H9 (cell line): Measurements from ENCODE around the gene CEP120. TPM values are rescaled to one million over a fixed set of nuclear protein-coding genes. Genes with fewer than 3 reads are reported as not detected.

Experiments used
- DNase-seq: peaks from one replicate; pipeline ENCODE4 v3.0.0-alpha.2; 2017
- H2AFZ ChIP-seq: one replicate; pipeline ENCODE4 v1.6.1; 2013; ENCODE audit warnings: mild to moderate bottlenecking, low read length, control low read depth, moderate library complexity
- H2AK5ac ChIP-seq: 2 replicates; pipeline ENCODE4 v1.6.1; 2013; ENCODE audit warnings: low read length, control low read depth, mixed read lengths; ENCODE audit not compliant: insufficient read length
- H2BK120ac ChIP-seq: one replicate; pipeline ENCODE4 v1.6.1; 2013; ENCODE audit warnings: low read depth, mild to moderate bottlenecking, low read length, control low read depth, inconsistent platforms; ENCODE audit not compliant: poor library complexity, severe bottlenecking
- H2BK12ac ChIP-seq: 2 replicates; pipeline ENCODE4 v1.6.1; 2013; ENCODE audit warnings: low read length, control low read depth, mixed read lengths, low read depth; ENCODE audit not compliant: insufficient read length
- H2BK15ac ChIP-seq: 2 replicates; pipeline ENCODE4 v1.6.1; 2013; ENCODE audit warnings: low read depth, low read length, control low read depth
- H2BK20ac ChIP-seq: one replicate; pipeline ENCODE4 v1.6.1; 2013; ENCODE audit warnings: low read depth, mild to moderate bottlenecking, low read length, control low read depth, inconsistent platforms; ENCODE audit not compliant: poor library complexity, severe bottlenecking
- H2BK5ac ChIP-seq: 2 replicates; pipeline ENCODE4 v1.6.1; 2013; ENCODE audit warnings: low read length, control low read depth, mixed read lengths; ENCODE audit not compliant: insufficient read length
- H3K14ac ChIP-seq: 2 replicates; pipeline ENCODE4 v1.6.1; 2013; ENCODE audit warnings: low read length, control low read depth; ENCODE audit not compliant: insufficient read depth
- H3K18ac ChIP-seq: 2 replicates; pipeline ENCODE4 v1.6.1; 2013; ENCODE audit warnings: low read depth, mild to moderate bottlenecking, mixed read lengths, low read length, control low read depth; ENCODE audit not compliant: insufficient read length
- H3K23ac ChIP-seq: 2 replicates; pipeline ENCODE4 v1.6.1; 2013; ENCODE audit warnings: low read length, control low read depth, mixed read lengths, low read depth; ENCODE audit not compliant: insufficient read length
- H3K23me2 ChIP-seq: 2 replicates; pipeline ENCODE4 v1.6.1; 2013; ENCODE audit warnings: low read depth, mild to moderate bottlenecking, mixed read lengths, low read length, control low read depth; ENCODE audit not compliant: insufficient read length, poor library complexity, severe bottlenecking
- H3K27ac ChIP-seq: 2 replicates; pipeline ENCODE4 v1.5.1; 2013; ENCODE audit warnings: low read length, control low read depth, mixed read lengths, low read depth; ENCODE audit not compliant: insufficient read length
- H3K27me3 ChIP-seq: 2 replicates; pipeline ENCODE4 v1.6.1; 2013; ENCODE audit warnings: low read length, control low read depth, inconsistent platforms; ENCODE audit not compliant: insufficient read depth
- H3K4ac ChIP-seq: 2 replicates; pipeline ENCODE4 v1.6.1; 2013; ENCODE audit warnings: low read depth, mild to moderate bottlenecking, control low read depth, inconsistent platforms, low read length, moderate library complexity
- H3K4me1 ChIP-seq: 2 replicates; pipeline ENCODE4 v1.6.1; 2013; ENCODE audit warnings: low read length, control low read depth, inconsistent platforms; ENCODE audit not compliant: insufficient read depth
- H3K4me2 ChIP-seq: 2 replicates; pipeline ENCODE4 v1.6.1; 2013; ENCODE audit warnings: low read length, control low read depth, mixed read lengths; ENCODE audit not compliant: insufficient read length, insufficient read depth
- H3K56ac ChIP-seq: 2 replicates; pipeline ENCODE4 v1.6.1; 2013; ENCODE audit warnings: low read depth, mild to moderate bottlenecking, mixed read lengths, low read length, control low read depth; ENCODE audit not compliant: insufficient read length
- H3K79me1 ChIP-seq: 2 replicates; pipeline ENCODE4 v1.6.1; 2013; ENCODE audit warnings: low read depth, mild to moderate bottlenecking, moderate library complexity, low read length, control low read depth, inconsistent platforms; ENCODE audit not compliant: insufficient read depth, poor library complexity, severe bottlenecking
- H3K79me2 ChIP-seq: 2 replicates; pipeline ENCODE4 v1.6.1; 2013; ENCODE audit warnings: low read length, control low read depth, inconsistent platforms; ENCODE audit not compliant: insufficient read depth
- H3K9ac ChIP-seq: 2 replicates; pipeline ENCODE4 v1.6.1; 2013; ENCODE audit warnings: low read length, control low read depth, mixed read lengths; ENCODE audit not compliant: insufficient read length; ENCODE audit errors: extremely low read depth
- H3K9me3 ChIP-seq: one replicate; pipeline ENCODE4 v1.6.1; 2013; ENCODE audit warnings: low read depth, low read length, inconsistent platforms; ENCODE audit not compliant: control insufficient read depth
- H3T11ph ChIP-seq: one replicate; pipeline ENCODE4 v1.6.1; 2013; ENCODE audit warnings: mild to moderate bottlenecking, low read length, control low read depth, inconsistent platforms
- H4K20me1 ChIP-seq: one replicate; pipeline ENCODE4 v1.6.1; 2013; ENCODE audit not compliant: control insufficient read depth, insufficient read length, insufficient read depth
- H4K5ac ChIP-seq: 2 replicates; pipeline ENCODE4 v1.6.1; 2013; ENCODE audit warnings: low read depth, mild to moderate bottlenecking, mixed read lengths, low read length, control low read depth; ENCODE audit not compliant: insufficient read length
- H4K8ac ChIP-seq: replicated peaks from 2 replicates; pipeline ENCODE4 v1.6.1; 2013; ENCODE audit warnings: low read length, control low read depth, mixed read lengths, low read depth; ENCODE audit not compliant: insufficient read length
- H4K91ac ChIP-seq: 2 replicates; pipeline ENCODE4 v1.6.1; 2013; ENCODE audit warnings: low read depth, mild to moderate bottlenecking, moderate library complexity, mixed read lengths, low read length, control low read depth; ENCODE audit not compliant: insufficient read length
- H3K27ac Mint-ChIP-seq, 3 experiments: 2 replicates in 2 of 3; 3 replicates in 1 of 3; pipeline ENCODE4 v1.8.0; 2020 to 2021; ENCODE audit warnings: mixed read lengths in 3 of 3, mild to moderate bottlenecking in 1 of 3, moderate library complexity in 1 of 3
- H3K27me3 Mint-ChIP-seq: 2 replicates; pipeline ENCODE4 v1.8.0; 2021; ENCODE audit warnings: low read depth, mild to moderate bottlenecking, moderate library complexity, mixed read lengths
- H3K36me3 Mint-ChIP-seq, 3 experiments: 2 replicates in 2 of 3; 3 replicates in 1 of 3; pipeline ENCODE4 v1.8.0; 2020 to 2021; ENCODE audit warnings: low read depth in 3 of 3, mixed read lengths in 3 of 3; ENCODE audit not compliant: insufficient read depth in 1 of 3
- H3K4me1 Mint-ChIP-seq, 2 experiments: 2 replicates each; pipeline ENCODE4 v1.8.0; 2020; ENCODE audit warnings: mixed read lengths in 2 of 2
- H3K4me3 Mint-ChIP-seq, 2 experiments: 2 replicates in 1 of 2; 3 replicates in 1 of 2; pipeline ENCODE4 v1.8.0; 2020 to 2021; ENCODE audit warnings: mild to moderate bottlenecking in 2 of 2, mixed read lengths in 2 of 2, moderate library complexity in 1 of 2
- H3K9me3 Mint-ChIP-seq, 2 experiments: 2 replicates in 1 of 2; 3 replicates in 1 of 2; pipeline ENCODE4 v1.8.0; 2020; ENCODE audit warnings: mild to moderate bottlenecking in 2 of 2, mixed read lengths in 2 of 2, moderate library complexity in 1 of 2
- WGBS: extraction: QIAGEN DNeasy Blood & Tissue Kit; methylation state at CpG from one replicate; pipeline ENCODE4 v1.1.7; 2013; ENCODE audit warnings: missing lambda C conversion rate, low lambda C conversion rate, mixed read lengths; ENCODE audit not compliant: insufficient read length; ENCODE audit errors: extremely low coverage; 5-methylcytosine and 5-hydroxymethylcytosine counted together
- total RNA-seq: library from RNA; stranded (reverse); gene quantifications from 2 replicates; pipeline ENCODE4 v1.2.1, GENCODE V29; 2021
- TF ChIP-seq, protein P1 (sequence below): fragments of 200-600 bp; sonication (generic); conservative IDR thresholded peaks from 3 replicates; pipeline ENCODE4 v1.8.0; 2021; ENCODE audit warnings: antibody characterized with exemption, mild to moderate bottlenecking

The CEP120 gene
- total RNA-seq, 1 experiment from 2014 or later, result 22.5 TPM

GRCh38 chr5:123450114-123450513 is 26.9 kb upstream of the CEP120 start:
- no peaks in the 10 kb centered on the region for H3K9me3 Mint-ChIP-seq
- H4K8ac ChIP-seq, result no peak overlapping the region
- no peak overlapping the region for H3K4me3 Mint-ChIP-seq
- H2BK15ac ChIP-seq, result no peak overlapping the region
- no peak overlapping the region for H3K27ac ChIP-seq
- H3K23ac ChIP-seq, result no peak overlapping the region
- no peaks in the 10 kb centered on the region for H3K27me3 ChIP-seq
- no peaks in the 10 kb centered on the region for H3K36me3 Mint-ChIP-seq
- no peak overlapping the region for H3K9ac ChIP-seq
- H2AFZ ChIP-seq, result no peak overlapping the region
- no CpG with 5 or more reads among the region's 1 CpG for WGBS
- no peak overlapping the region for H3T11ph ChIP-seq
- H2BK120ac ChIP-seq, result no peak overlapping the region
- H2BK20ac ChIP-seq, result no peak overlapping the region
- H3K9me3 ChIP-seq, result no peaks in the 10 kb centered on the region
- no peak overlapping the region for H3K14ac ChIP-seq
- H3K4me1 Mint-ChIP-seq, result peaks cover 13 to 16% of the 10 kb centered on the region in 2 experiments
- H3K4me2 ChIP-seq, result no peak overlapping the region
- H3K23me2 ChIP-seq, result no peaks in the 10 kb centered on the region
- H3K4ac ChIP-seq, result no peak overlapping the region
- H4K20me1 ChIP-seq, result no peaks in the 10 kb centered on the region
- H2BK5ac ChIP-seq, result no peak overlapping the region
- no peak overlapping the region for H2AK5ac ChIP-seq
- no peaks in the 10 kb centered on the region for H3K79me1 ChIP-seq
- H3K18ac ChIP-seq, result no peak overlapping the region
- no peak overlapping the region for H4K91ac ChIP-seq
- no peaks in the 10 kb centered on the region for H3K27me3 Mint-ChIP-seq
- TF ChIP-seq, protein P1, sequence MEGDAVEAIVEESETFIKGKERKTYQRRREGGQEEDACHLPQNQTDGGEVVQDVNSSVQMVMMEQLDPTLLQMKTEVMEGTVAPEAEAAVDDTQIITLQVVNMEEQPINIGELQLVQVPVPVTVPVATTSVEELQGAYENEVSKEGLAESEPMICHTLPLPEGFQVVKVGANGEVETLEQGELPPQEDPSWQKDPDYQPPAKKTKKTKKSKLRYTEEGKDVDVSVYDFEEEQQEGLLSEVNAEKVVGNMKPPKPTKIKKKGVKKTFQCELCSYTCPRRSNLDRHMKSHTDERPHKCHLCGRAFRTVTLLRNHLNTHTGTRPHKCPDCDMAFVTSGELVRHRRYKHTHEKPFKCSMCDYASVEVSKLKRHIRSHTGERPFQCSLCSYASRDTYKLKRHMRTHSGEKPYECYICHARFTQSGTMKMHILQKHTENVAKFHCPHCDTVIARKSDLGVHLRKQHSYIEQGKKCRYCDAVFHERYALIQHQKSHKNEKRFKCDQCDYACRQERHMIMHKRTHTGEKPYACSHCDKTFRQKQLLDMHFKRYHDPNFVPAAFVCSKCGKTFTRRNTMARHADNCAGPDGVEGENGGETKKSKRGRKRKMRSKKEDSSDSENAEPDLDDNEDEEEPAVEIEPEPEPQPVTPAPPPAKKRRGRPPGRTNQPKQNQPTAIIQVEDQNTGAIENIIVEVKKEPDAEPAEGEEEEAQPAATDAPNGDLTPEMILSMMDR, result no peak
- H3K56ac ChIP-seq, result no peak overlapping the region
- H3K27ac Mint-ChIP-seq, result no peak overlapping the region
- H2BK12ac ChIP-seq, result no peak overlapping the region
- no peak for DNase-seq
- no peak overlapping the region for H4K5ac ChIP-seq
- 0 out of 2 replicates have a peak, but pooled peaks cover 1% of the 10 kb centered on the region for H3K79me2 ChIP-seq
- no peaks in the 10 kb centered on the region for H3K4me1 ChIP-seq
